ENCODE data around the gene ADGRG2.
"Not testable (repeated sequence)": the region's sequence is repeated elsewhere in the genome, so short reads cannot be mapped to it uniquely, and the experiment has no call there.

The ADGRG2 gene

GRCh38 chrX:19005909-19006308, 116.4 kb downstream of the ADGRG2 start:
- no peak for DNase-seq (ENCODE audit: low read depth in 3 of 3)

DNA sequence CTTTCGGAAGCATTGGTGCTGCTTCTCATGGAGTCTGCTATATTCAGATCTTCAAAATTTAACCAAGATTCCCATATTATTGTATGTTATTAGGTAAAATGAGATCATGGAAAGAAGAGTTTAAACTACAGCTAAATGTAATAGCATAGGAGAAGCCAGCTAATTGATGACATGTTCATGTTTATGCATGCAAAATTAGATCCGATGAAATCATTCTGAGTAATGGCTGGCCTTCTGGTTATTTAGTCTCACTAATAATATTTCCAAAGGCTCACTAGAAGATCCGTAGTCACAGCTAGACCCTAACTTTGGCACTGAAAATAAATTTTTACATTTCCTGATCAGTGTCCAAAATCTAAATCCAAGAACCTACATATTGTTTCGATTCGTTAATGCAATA, 118.5 kb downstream of the ADGRG2 start:
- no peak for DNase-seq (ENCODE audit: low read depth in 3 of 3)

GRCh38 chrX:18998653-18999052, 123.6 kb downstream of the ADGRG2 start:
- DNase-seq (ENCODE audit: low read depth in 3 of 3): no peak

- DNase-seq (ENCODE audit: low read depth in 3 of 3): no peak
Observed at GRCh38 chrX:18997916-18998315, 124.4 kb downstream of the ADGRG2 start.

DNA sequence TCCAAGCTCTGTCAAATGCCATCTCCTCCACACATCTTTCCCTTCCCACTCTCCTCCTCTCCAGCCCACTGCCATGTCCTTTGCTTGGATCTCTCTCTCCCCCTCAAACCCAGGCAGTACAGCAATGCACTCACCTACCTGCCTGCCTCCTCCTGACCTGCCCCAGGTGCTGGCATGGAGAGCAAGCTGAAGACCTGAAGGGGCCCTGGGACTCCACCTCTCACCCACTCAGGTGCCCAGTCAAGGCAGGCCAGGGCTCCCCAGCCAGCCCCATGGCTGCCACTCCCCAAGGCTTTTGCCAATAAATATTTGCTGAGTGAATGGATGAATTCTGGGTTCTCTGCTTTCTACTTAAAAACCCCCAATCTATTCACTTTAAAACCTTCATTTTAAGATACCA, 125.7 kb downstream of the ADGRG2 start:
- no peak for DNase-seq (ENCODE audit: low read depth in 3 of 3)

DNA sequence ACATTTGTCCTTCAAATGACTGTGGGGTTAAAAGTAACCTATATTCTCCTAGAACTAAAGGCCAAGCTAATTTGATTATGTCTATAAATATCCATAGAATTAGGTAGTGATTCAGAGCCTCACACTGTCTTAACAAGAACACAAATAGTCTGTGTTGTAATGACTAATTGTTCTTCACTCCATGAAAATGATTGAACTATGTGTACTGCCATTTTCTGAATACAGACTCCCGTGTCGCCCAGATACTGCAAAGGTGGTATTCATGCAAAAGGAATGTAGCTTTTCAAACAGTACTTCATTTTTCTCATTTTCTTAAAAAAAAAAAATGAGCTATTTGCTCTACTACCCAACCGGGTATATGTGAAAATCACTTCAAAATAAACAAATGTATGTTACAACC, 127.0 kb downstream of the ADGRG2 start:
- no peak for DNase-seq (ENCODE audit: low read depth in 3 of 3)

DNA sequence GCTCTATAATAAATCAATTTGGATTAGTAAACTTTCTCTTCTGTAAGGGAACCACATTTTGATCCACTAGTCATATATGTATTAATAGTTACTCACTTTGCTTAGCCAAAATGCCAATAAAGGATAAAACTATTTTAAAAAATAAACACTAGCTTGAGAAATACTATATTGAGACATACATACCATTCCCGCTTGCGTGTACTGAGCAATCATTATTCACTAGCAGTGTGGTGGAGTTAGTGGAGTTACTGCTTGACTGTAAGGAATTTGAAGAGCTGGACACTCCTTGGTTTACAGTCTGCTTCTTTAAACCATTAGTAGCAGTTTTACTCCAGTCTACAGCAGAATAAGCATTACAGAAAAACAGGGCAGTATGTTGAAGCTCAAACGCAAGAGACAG, 127.6 kb downstream of the ADGRG2 start:
- DNase-seq (ENCODE audit: low read depth in 3 of 3): no peak

DNA sequence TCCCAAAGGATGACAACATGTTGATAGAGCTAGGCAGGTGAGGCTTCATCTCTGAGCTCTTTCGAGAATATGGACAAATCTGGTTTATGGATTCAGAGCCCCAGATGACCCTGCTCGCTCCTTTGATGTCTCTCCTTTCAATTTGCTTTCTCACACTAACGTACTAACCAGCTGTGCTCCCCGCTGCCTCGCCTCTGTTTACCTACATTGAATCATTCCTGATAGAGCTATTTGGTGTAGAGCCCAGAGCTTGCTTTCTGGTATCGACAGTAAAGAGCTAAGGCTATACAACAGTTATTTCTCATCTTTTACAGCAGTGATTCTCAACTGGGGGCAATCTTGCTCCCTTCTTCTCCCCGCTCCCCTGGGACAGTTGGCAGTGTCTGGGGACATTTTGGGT, 129.4 kb downstream of the ADGRG2 start:
- no peak for DNase-seq (ENCODE audit: low read depth in 3 of 3)

DNA sequence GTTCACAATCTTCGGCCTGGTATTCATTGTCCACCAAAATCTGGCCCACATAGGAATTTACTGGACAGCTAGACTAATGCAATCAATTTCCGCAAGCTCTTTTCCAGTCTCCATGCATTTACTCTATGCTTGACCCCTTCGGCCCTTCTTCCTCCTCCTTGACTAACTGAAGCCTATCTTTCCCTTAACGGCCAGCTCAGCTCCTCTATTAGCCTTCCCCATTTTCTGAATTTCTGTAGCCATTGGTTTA, 137.2 kb downstream of the ADGRG2 start:
- no peak for DNase-seq (ENCODE audit: low read depth in 3 of 3)

- peak; percentile 76 to 77 (median 76) for DNase-seq (ENCODE audit: low read depth in 3 of 3)
Observed at GRCh38 chrX:18984381-18985185, 137.7 kb downstream of the ADGRG2 start.

DNA sequence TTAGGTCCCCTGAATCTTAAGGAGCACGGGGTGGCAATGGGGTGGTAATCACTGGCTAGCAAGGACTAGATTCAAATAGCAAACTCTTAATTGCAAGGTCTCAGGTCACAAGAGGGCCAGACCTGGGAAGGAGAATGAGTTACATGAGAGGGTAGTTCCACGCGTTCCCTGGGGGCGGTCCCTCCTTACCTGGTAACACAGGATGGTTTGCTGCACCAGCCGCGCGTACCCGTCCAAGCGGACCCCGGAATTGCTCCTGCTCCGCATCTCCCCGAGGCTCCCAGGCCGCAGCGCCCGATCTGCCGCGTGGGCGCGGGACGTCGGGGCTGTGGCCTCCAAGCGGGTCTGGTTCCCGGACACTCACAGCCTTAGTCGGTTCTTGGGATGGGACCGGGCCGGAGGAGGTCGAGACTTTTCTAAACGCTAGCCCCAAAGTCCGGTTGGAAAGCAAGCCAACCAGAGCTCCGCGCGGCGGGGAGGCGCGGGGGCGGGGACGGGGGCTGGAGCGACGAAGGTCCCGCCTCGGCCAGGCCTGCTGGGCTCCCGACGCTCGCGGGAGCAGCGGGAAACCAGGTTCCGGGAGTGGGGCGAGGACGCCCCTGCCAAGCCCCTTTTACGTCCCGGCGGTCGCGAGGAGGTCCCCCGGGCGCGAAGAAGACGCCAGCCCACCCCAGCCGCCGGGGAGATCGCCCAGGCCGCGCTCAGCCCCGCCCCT, 138.4 kb downstream of the ADGRG2 start, which contains the start of gene PHKA2:
Gene PHKA2, minus strand, starts transcription at position 449 of the 715 bp plus-strand sequence. Its CDS starts 182 bp downstream, at position 267.
- DNase-seq (ENCODE audit: low read depth in 3 of 3): peak in 2 of 3 experiments; percentile 0 to 23

GRCh38 chrX:18981124-18981807, 141.0 kb downstream of the ADGRG2 start:
- DNase-seq (ENCODE audit: low read depth in 3 of 3): no peak

DNA sequence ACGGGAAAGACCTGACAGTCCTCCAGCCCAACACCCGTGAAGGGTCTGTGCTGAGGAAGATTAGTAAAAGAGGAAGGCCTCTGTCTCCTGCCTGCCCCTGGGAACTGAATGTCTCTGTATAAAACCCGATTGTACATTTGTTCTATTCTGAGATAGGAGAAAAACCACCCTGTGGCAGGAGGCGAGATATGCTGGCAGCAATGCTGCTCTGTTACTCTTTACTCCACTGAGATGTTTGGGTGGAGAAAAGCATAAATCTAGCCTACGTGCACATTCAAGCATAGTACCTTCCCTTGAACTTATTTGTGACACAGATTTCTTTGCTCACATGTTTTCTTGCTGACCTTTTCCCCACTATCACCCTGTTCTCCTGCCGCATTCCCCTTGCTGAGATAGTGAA, 142.0 kb downstream of the ADGRG2 start:
- DNase-seq (ENCODE audit: low read depth in 3 of 3): not testable (repeated sequence)

DNA sequence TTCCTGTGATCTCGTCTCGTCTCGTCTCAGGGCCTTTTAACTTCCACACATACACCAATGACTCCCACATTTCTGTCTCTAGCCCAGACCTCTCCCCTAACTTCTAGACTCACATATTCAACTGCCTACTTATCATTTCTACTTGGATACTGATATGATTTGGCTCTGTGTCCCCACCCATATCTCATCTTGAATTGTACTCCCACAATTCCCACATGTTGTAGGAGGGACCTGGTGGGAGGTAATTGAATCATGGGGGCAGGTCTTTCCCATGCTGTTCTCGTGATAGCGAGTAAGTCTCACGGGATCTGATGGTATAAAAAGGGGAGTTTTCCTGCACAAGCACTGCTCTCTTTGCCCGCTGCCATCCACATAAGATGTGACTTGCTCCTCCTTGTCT, 147.3 kb downstream of the ADGRG2 start:
- no peak for DNase-seq (ENCODE audit: low read depth in 3 of 3)

- no peak for DNase-seq (ENCODE audit: low read depth in 3 of 3)
Observed at GRCh38 chrX:18973527-18974192, 148.6 kb downstream of the ADGRG2 start.

GRCh38 chrX:18971506-18971905, 150.8 kb downstream of the ADGRG2 start:
- no peak for DNase-seq (ENCODE audit: low read depth in 3 of 3)

GRCh38 chrX:18970465-18970864, 151.8 kb downstream of the ADGRG2 start:
- DNase-seq (ENCODE audit: low read depth in 3 of 3): no peak

DNA sequence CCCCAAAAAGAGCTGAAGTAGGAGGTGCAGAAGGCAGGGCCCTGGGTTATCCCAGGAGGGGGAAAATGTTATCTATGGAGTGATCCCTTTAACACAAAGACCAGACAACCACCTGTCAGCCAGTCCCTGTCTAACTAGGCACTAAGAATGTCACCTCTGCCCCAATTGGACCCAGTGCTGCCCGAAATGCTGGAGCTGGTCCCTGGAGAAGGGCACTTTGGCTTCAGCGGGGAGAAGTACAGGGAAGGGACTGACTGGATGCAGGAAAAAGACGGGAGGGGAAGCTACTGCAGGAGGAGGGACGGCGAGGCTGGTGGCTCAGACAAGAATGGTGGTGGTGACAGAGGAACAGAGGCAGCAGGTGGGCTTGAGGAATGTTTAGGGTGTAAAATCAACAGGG, 155.6 kb downstream of the ADGRG2 start:
- no peak for DNase-seq (ENCODE audit: low read depth in 3 of 3)

- no peak for DNase-seq (ENCODE audit: low read depth in 3 of 3)
Observed at GRCh38 chrX:18964901-18965300, 157.4 kb downstream of the ADGRG2 start.

GRCh38 chrX:18964026-18964425, 158.2 kb downstream of the ADGRG2 start:
- no peak for DNase-seq (ENCODE audit: low read depth in 3 of 3)

- DNase-seq (ENCODE audit: low read depth in 3 of 3): no peak
Observed at GRCh38 chrX:18962329-18962728, 159.9 kb downstream of the ADGRG2 start.

DNA sequence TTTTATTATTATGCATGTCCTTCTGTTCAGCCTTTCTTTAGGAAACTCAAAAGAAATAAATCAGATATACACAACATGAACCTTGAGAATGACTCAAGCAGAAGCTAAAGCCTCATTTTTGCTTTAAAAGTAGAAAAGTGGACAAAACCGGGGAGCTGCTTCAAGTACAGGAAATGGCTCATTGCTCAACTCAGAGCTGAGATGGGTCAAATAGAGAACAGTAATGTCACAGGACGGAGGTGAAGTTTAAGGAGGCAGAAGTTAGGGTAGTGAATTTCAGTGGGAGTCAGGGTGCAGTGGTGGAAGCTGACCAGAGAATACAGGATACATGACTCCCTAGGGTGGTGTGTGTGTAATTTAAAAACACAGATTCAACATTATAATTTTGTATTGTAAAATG, 160.6 kb downstream of the ADGRG2 start:
- no peak for DNase-seq (ENCODE audit: low read depth in 3 of 3)
